Measurements from ENCODE around the gene FUT9. TPM values are rescaled to one million over a fixed set of nuclear protein-coding genes. Genes with fewer than 3 reads are reported as not detected.

FUT9 gene
- total RNA-seq, 1 experiment from 2014 or later: 0.04 TPM

DNA sequence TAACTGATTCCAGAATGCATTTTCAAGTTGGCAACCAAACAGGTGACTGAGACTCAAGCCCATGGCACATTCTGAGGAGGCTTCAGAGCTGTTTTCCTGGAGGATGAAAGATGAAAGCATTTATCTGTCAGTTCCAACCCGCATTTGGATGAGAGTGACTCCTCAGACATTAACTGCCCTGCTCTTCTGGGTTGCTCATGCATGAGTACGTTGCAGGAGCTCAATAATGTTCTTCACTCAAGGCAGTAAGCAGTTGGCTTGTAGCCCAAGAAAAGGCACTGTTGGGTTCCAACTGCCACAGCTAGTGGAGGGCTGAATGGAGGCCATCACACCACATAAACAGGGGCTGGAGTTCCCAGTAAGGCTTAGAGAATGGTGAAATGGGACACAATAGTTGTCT is 155.3 kb downstream of the FUT9 start:
- intact Hi-C loops (cut with micrococcal nuclease): no loop called here
- Histone ChIP-seq H3K36me3 (ENCODE audit: low read depth, low read length) (no peaks in the 10 kb centered on the region), H3K27me3 (ENCODE audit: low read length) (no peaks in the 10 kb centered on the region), H3K4me1 (ENCODE audit: insufficient read depth, low read length) (no peaks in the 10 kb centered on the region), H3K79me2 (ENCODE audit: low read length) (no peaks in the 10 kb centered on the region), H3K4me2 (ENCODE audit: low read length) (no peak overlapping the region), H3K9me2 (replicated peaks; ENCODE audit: low read length) (no peaks in the 10 kb centered on the region), H3K4me3 (ENCODE audit: low read length) (no peak overlapping the region), H2AFZ (ENCODE audit: low read length) (no peak overlapping the region), H3K9me3 (ENCODE audit: low read length) (no peaks in the 10 kb centered on the region), H3F3A (ENCODE audit: low read length, unreplicated experiment) (no peaks in the 10 kb centered on the region), H3K9ac (ENCODE audit: low read length) (no peak overlapping the region), H3K27ac (ENCODE audit: low read length) (no peak overlapping the region), H4K20me1 (ENCODE audit: low read length) (no peaks in the 10 kb centered on the region)
- no TSS peak for BruUV-seq (replicated peaks)
- ChIA-PET CTCF (no interaction called here), POLR2A (ENCODE audit: unreplicated experiment) (no interaction called here)
- DNase-seq (no peak), ATAC-seq (no peak)
- no peak for TF ChIP-seq EZH2 (IDR thresholded peaks at IDR 0.05; ENCODE audit: low read length, unreplicated experiment)
- TF ChIP-seq EZH2phosphoT487 (IDR thresholded peaks at IDR 0.05; ENCODE audit: borderline replicate concordance, low read length): no peak
- TF ChIP-seq, protein P1, sequence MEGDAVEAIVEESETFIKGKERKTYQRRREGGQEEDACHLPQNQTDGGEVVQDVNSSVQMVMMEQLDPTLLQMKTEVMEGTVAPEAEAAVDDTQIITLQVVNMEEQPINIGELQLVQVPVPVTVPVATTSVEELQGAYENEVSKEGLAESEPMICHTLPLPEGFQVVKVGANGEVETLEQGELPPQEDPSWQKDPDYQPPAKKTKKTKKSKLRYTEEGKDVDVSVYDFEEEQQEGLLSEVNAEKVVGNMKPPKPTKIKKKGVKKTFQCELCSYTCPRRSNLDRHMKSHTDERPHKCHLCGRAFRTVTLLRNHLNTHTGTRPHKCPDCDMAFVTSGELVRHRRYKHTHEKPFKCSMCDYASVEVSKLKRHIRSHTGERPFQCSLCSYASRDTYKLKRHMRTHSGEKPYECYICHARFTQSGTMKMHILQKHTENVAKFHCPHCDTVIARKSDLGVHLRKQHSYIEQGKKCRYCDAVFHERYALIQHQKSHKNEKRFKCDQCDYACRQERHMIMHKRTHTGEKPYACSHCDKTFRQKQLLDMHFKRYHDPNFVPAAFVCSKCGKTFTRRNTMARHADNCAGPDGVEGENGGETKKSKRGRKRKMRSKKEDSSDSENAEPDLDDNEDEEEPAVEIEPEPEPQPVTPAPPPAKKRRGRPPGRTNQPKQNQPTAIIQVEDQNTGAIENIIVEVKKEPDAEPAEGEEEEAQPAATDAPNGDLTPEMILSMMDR (conservative IDR thresholded peaks at IDR 0.05; ENCODE audit: low read depth, low read length): no peak

DNA sequence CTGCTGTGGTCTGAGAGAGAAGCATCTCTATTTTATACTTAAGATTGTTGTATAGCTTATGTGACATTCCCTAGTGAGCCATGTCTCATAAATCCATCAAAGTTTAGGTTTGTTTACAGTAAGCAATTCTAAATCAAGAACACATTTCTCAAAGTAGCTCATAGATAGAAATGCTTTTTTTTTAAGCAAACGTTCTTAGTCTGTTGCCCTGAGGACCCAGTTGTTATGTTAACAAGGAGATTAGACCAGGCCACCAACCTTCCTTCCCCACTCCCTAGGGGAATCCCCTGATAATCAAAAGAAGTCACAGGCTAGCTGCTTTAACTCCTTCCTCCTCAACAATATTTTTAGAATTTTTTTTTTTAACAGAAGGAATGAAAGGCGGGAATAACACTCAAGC is 169.0 kb downstream of the FUT9 start:
- no peaks in the 10 kb centered on the region for H3K9me2 ChIP-seq (replicated peaks; ENCODE audit: low read length)
- H3K4me2 ChIP-seq (ENCODE audit: low read length): no peak overlapping the region
- H3K27me3 ChIP-seq (ENCODE audit: low read length): no peaks in the 10 kb centered on the region
- H3K9ac ChIP-seq (ENCODE audit: low read length): no peak overlapping the region
- H3K4me3 ChIP-seq (ENCODE audit: low read length): no peak overlapping the region
- H3K4me1 ChIP-seq (ENCODE audit: insufficient read depth, low read length): 0 out of 2 replicates have a peak, but pooled peaks cover 4% of the 10 kb centered on the region
- H3K79me2 ChIP-seq (ENCODE audit: low read length): no peaks in the 10 kb centered on the region
- no peak overlapping the region for H2AFZ ChIP-seq (ENCODE audit: low read length)
- ATAC-seq (no peak), DNase-seq (no peak)
- H4K20me1 ChIP-seq (ENCODE audit: low read length): no peaks in the 10 kb centered on the region
- no peaks in the 10 kb centered on the region for H3K36me3 ChIP-seq (ENCODE audit: low read depth, low read length)
- no TSS peak for BruUV-seq (replicated peaks)
- no peak overlapping the region for H3K27ac ChIP-seq (ENCODE audit: low read length)
- CTCF ChIA-PET: no interaction called here
- no peaks in the 10 kb centered on the region for H3F3A ChIP-seq (ENCODE audit: low read length, unreplicated experiment)
- H3K9me3 ChIP-seq (ENCODE audit: low read length): no peaks in the 10 kb centered on the region
- POLR2A ChIA-PET (ENCODE audit: unreplicated experiment): no interaction called here
- no peak for TF ChIP-seq EZH2phosphoT487 (IDR thresholded peaks at IDR 0.05; ENCODE audit: borderline replicate concordance, low read length)
- TF ChIP-seq EZH2 (IDR thresholded peaks at IDR 0.05; ENCODE audit: low read length, unreplicated experiment): no peak
- TF ChIP-seq, protein P1 (conservative IDR thresholded peaks at IDR 0.05; ENCODE audit: low read depth, low read length): no peak
- intact Hi-C loops (cut with micrococcal nuclease): no loop called here

DNA sequence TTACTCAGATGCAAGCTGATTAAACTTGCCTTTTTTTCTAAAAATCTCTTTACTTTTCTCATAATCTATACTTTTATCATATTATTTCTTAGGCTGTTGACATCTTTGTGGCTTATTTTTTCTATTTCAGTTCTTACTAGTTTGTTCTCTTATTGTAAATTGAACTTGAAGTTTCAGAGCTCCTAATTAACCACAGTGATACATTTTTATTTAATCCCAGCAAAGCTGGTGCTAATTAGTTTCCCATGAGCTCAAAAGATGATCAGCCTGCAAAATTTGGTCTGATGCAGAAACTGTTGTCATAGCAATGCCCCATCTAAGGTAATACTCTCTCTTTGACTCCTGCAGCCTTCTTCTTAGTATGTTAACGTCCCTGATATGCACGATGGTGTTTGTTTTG is 170.3 kb downstream of the FUT9 start:
- TF ChIP-seq EZH2phosphoT487 (IDR thresholded peaks at IDR 0.05; ENCODE audit: borderline replicate concordance, low read length) (no peak), EZH2 (IDR thresholded peaks at IDR 0.05; ENCODE audit: low read length, unreplicated experiment) (no peak)
- TF ChIP-seq, protein P1 (conservative IDR thresholded peaks at IDR 0.05; ENCODE audit: low read depth, low read length): no peak
- H3K4me3 ChIP-seq (ENCODE audit: low read length): no peak overlapping the region
- H3K9me3 ChIP-seq (ENCODE audit: low read length): no peaks in the 10 kb centered on the region
- no peak overlapping the region for H3K4me2 ChIP-seq (ENCODE audit: low read length)
- H4K20me1 ChIP-seq (ENCODE audit: low read length): no peaks in the 10 kb centered on the region
- intact Hi-C loops (cut with micrococcal nuclease): no loop called here
- H3K79me2 ChIP-seq (ENCODE audit: low read length): no peaks in the 10 kb centered on the region
- ChIA-PET CTCF (no interaction called here), POLR2A (ENCODE audit: unreplicated experiment) (no interaction called here)
- no peak overlapping the region for H3K9ac ChIP-seq (ENCODE audit: low read length)
- H3K27ac ChIP-seq (ENCODE audit: low read length): no peak overlapping the region
- H3K9me2 ChIP-seq (replicated peaks; ENCODE audit: low read length): no peaks in the 10 kb centered on the region
- ATAC-seq (no peak), DNase-seq (no peak)
- no peaks in the 10 kb centered on the region for H3F3A ChIP-seq (ENCODE audit: low read length, unreplicated experiment)
- no TSS peak for BruUV-seq (replicated peaks)
- no peaks in the 10 kb centered on the region for H3K36me3 ChIP-seq (ENCODE audit: low read depth, low read length)
- no peaks in the 10 kb centered on the region for H3K27me3 ChIP-seq (ENCODE audit: low read length)
- H3K4me1 ChIP-seq (ENCODE audit: insufficient read depth, low read length): 0 out of 2 replicates have a peak, but pooled peaks cover 4% of the 10 kb centered on the region
- no peak overlapping the region for H2AFZ ChIP-seq (ENCODE audit: low read length)

All from PC-3 (cell line).